Kidney (tissue), 14 donors: Measurements from ENCODE around the gene CNTD1. TPM values are rescaled to one million over a fixed set of nuclear protein-coding genes. Genes with fewer than 3 reads are reported as not detected.
A peak's percentile ranks its signal among the peaks of the same experiment; 100 is the strongest.

Experiments used
- DNase-seq, 5 donors: peaks; one replicate each; pipeline ENCODE4 v3.0.0-alpha.2; 2013 to 2020
- FAIRE-seq: peaks from 2 replicates; lab custom pipeline; 2012; peaks lifted over from hg19 to GRCh38; lab: Jason Lieb, UNC
- H3K27ac ChIP-seq, 2 donors: one replicate each; pipeline ENCODE4 v1.7.0; 2013; ENCODE audit warnings: low read depth in 2 of 2, low read length in 2 of 2, inconsistent platforms in 1 of 2
- H3K27me3 ChIP-seq: one replicate; pipeline ENCODE4 v1.7.1; 2013; ENCODE audit warnings: low read length, inconsistent platforms; ENCODE audit not compliant: control insufficient read depth, insufficient read depth
- H3K36me3 ChIP-seq, 3 donors: one replicate each; pipeline versions ENCODE4 v1.7.0 to v1.7.1; 2013; ENCODE audit warnings: low read length in 3 of 3, control low read depth in 1 of 3, inconsistent platforms in 1 of 3; ENCODE audit not compliant: insufficient read depth in 3 of 3, control insufficient read depth in 2 of 3
- H3K4me1 ChIP-seq, 3 donors: one replicate each; pipeline versions ENCODE4 v1.7.0 to v1.7.1; 2013; ENCODE audit warnings: low read length in 3 of 3, inconsistent platforms in 1 of 3, low read depth in 1 of 3; ENCODE audit not compliant: control insufficient read depth in 2 of 3, insufficient read depth in 2 of 3
- H3K4me3 ChIP-seq, 3 donors: one replicate each; pipeline versions ENCODE4 v1.7.0 to v1.8.1; 2013; ENCODE audit warnings: low read length in 3 of 3, control low read depth in 1 of 3, inconsistent platforms in 1 of 3
- H3K9ac ChIP-seq, 3 donors: one replicate each; pipeline versions ENCODE4 v1.7.0 to v1.7.1; 2013; ENCODE audit warnings: low read length in 3 of 3, control low read depth in 1 of 3, inconsistent platforms in 1 of 3
- H3K9me3 ChIP-seq, 3 donors: one replicate each; pipeline versions ENCODE4 v1.7.0 to v1.7.1; 2013; ENCODE audit warnings: low read length in 3 of 3, control low read depth in 1 of 3, inconsistent platforms in 1 of 3; ENCODE audit not compliant: control insufficient read depth in 2 of 3, insufficient read depth in 1 of 3
- intact Hi-C: fragments of 100-400 bp; cut with DNase I; formaldehyde crosslinking; loops from one replicate; pipeline ENCODE4 v1.11.1; 2022
- polyA plus RNA-seq: library from polyadenylated mRNA; stranded (reverse); fragments of 350-450 nt; fragmentation: Illumina TruSeq; extraction: RNeasy Lipid Tissue Mini Kit (QIAGEN cat#74804); gene quantifications from one replicate; pipeline ENCODE4 v1.2.3, GENCODE V29; 2014; ENCODE audit warnings: low read depth, low replicate concordance; ENCODE audit not compliant: insufficient read depth
- total RNA-seq: library from RNA; stranded (reverse); fragmentation: NEBNext Ultra II Directional; extraction: Animal tissue kit (Norgen Biotek cat#: 25700); gene quantifications from one replicate; pipeline ENCODE4 v1.2.1, GENCODE V29; 2021
- TF ChIP-seq, protein P1 (sequence below): IDR thresholded peaks from 3 replicates; pipeline ENCODE4 v1.5.1; 2012; ENCODE audit warnings: mild to moderate bottlenecking, moderate library complexity, borderline replicate concordance; ENCODE audit not compliant: insufficient read depth; ENCODE audit errors: extremely low read depth
- donor health status: control.
- donor health status: control.
- donor health status: control.
- donor health status: control.
- donor health status: control.
- donor health status: DM: yes; HTN: yes; CAD: no.
- donor health status: Normal renal cell carcinoma (clear cell type).

Gene CNTD1
- total and polyA plus RNA-seq, 2 donors from 2014 or later = 0.60 to 0.95 TPM

DNA sequence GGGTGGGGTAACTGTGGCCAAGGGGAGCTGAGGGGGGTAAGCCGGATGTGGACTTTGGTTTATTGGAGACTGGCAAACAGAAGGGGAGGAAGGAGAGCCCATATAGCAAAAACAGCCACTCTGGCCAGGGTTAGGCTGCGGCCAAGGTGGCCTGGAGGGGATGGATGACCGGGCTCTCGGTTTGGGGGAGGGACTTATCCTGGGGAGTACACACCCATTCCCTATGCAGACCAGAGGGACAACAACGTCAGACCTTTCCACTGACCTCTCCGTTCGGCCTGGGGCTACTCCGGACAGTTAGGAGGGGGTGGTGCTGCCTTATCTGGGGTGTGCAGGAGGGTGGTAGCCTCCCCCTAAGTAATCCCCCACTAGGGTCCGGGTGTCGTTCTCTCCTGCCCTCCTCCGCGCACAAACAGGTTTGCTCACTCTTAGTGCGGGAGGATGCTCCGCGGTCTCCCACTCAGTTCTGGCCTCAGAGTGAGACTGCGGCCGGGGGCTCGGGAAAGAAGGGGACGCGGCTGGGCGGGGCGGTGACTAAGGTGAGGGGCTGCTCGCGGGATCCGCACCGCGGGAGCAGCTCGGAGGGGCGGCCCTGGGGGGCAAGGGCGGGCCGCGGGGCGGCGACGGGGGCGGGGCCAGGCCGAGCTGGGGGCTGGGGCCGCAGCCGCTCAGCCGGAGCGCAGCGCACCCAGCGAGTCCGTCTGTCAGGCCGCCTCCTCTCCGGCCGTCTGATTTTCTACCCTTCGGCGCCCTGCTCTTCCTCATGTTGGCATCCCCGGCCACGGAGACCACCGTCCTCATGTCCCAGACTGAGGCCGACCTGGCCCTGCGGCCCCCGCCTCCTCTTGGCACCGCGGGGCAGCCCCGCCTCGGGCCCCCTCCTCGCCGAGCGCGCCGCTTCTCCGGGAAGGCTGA lies 18.5 kb upstream of the CNTD1 start, which contains the start of gene WNK4:
WNK4 (plus strand) TSS at position 675 of the 915 bp plus-strand sequence; CDS start at position 764, 89 bp downstream.
- peak within 1 kb of the TSS; percentile 15 to 88 (median 58) for H3K9ac ChIP-seq
- peaks cover 4 to 26% (median 12%) of the 10 kb centered on the region in 3 donors for H3K36me3 ChIP-seq
- FAIRE-seq (no peak), DNase-seq (peak; percentile 39 to 81 (median 59))
- TF ChIP-seq, protein P1, sequence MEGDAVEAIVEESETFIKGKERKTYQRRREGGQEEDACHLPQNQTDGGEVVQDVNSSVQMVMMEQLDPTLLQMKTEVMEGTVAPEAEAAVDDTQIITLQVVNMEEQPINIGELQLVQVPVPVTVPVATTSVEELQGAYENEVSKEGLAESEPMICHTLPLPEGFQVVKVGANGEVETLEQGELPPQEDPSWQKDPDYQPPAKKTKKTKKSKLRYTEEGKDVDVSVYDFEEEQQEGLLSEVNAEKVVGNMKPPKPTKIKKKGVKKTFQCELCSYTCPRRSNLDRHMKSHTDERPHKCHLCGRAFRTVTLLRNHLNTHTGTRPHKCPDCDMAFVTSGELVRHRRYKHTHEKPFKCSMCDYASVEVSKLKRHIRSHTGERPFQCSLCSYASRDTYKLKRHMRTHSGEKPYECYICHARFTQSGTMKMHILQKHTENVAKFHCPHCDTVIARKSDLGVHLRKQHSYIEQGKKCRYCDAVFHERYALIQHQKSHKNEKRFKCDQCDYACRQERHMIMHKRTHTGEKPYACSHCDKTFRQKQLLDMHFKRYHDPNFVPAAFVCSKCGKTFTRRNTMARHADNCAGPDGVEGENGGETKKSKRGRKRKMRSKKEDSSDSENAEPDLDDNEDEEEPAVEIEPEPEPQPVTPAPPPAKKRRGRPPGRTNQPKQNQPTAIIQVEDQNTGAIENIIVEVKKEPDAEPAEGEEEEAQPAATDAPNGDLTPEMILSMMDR = no peak
- H3K27me3 ChIP-seq = peaks cover 33% of the 10 kb centered on the region
- H3K4me3 ChIP-seq = peak within 1 kb of the TSS; percentile 57 to 79 (median 71)
- H3K9me3 ChIP-seq = no peaks in the 10 kb centered on the region
- peaks cover 0 to 10% (median 2%) of the 10 kb centered on the region in 3 donors for H3K4me1 ChIP-seq
- intact Hi-C loops = no loop called here
- peak within 1 kb of the TSS; percentile 82 to 85 for H3K27ac ChIP-seq

DNA sequence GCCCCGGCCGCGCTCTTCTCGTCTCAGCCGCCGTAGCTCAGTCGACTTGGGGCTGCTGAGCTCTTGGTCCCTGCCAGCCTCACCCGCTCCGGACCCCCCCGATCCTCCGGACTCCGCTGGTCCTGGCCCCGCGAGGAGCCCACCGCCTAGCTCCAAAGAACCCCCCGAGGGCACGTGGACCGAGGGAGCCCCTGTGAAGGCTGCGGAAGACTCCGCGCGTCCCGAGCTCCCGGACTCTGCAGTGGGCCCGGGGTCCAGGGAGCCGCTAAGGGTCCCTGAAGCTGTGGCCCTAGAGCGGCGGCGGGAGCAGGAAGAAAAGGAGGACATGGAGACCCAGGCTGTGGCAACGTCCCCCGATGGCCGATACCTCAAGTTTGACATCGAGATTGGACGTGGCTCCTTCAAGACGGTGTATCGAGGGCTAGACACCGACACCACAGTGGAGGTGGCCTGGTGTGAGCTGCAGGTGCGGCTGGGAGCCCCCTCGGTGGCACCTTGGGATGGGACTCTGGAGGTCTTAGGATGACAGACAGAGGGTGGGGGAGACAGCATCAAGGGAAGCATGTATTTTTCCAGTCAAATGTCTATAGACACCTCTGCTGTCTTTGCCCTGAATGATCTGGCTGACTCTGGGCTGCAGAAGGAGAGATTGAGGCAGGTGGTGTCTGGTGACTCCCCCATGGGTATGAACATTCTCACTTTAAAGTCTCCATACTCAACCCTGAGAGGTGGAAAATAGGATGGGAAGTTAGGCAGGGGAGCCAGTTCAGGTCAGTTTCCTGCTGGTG lies 17.6 kb upstream of the CNTD1 start:
- H3K36me3 ChIP-seq = peaks cover 0 to 17% (median 9%) of the 10 kb centered on the region in 3 donors
- no peaks in the 10 kb centered on the region for H3K9me3 ChIP-seq
- H3K27me3 ChIP-seq = peaks cover 40% of the 10 kb centered on the region
- peak overlapping the region; percentile 57 to 79 (median 71) for H3K4me3 ChIP-seq
- TF ChIP-seq, protein P1 = no peak
- H3K4me1 ChIP-seq = peaks cover 0 to 10% (median 2%) of the 10 kb centered on the region in 3 donors
- DNase-seq (peak in 1 of 5 donors; percentile 67), FAIRE-seq (no peak)
- peak overlapping the region; percentile 15 to 88 (median 58) for H3K9ac ChIP-seq
- intact Hi-C loops = no loop called here
- H3K27ac ChIP-seq = peak overlapping the region; percentile 78 to 82

DNA sequence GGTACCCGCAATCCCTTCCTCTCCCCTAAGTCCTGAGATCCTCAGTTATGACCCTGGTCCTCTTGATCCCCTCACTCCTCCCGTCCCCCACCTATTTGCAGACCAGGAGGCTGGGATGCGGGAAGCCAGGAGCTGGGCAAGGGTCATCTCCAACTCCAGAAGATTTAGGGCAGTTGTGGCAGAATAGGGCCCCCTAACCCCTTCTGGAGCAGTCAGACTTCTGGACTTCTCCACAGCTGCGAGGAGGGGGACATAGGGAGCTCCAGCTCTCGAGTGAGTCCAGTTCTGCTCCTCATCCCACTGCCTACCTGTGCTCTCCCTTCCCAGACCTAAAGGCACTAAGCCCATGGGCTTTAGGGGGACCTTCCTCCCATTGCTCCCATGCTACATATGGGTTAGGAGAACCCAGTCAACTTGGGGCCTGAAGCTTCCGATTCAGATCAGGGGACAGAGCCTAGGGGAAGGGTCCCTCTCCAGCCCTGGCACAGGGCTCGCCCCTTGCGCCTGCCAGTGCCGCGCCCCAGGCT lies 17.0 kb upstream of the CNTD1 start:
- Histone ChIP-seq H3K9ac (peak overlapping the region in 2 of 3 donors; percentile 58 to 88), H3K4me1 (peaks cover 0 to 10% (median 2%) of the 10 kb centered on the region in 3 donors), H3K9me3 (no peaks in the 10 kb centered on the region), H3K27me3 (peaks cover 44% of the 10 kb centered on the region), H3K36me3 (peaks cover 0 to 17% (median 7%) of the 10 kb centered on the region in 3 donors), H3K4me3 (peak overlapping the region in 2 of 3 donors; percentile 71 to 79), H3K27ac (peak overlapping the region; percentile 78 to 82)
- intact Hi-C loops = no loop called here
- FAIRE-seq = no peak
- DNase-seq = no peak
- TF ChIP-seq, protein P1 = no peak
